ENCODE data around the gene CXXC5.
"Not testable (repeated sequence)": the region's sequence is repeated elsewhere in the genome, so short reads cannot be mapped to it uniquely, and the experiment has no call there.

The CXXC5 gene

GRCh38 chr5:139710319-139711066 lies 62.3 kb downstream of the CXXC5 start:
- DNase-seq (ENCODE audit: low read depth in 3 of 3): peak in 1 of 3 experiments; percentile 34

- DNase-seq (ENCODE audit: low read depth in 3 of 3): peak in 2 of 3 experiments; percentile 42 to 58
Measured at GRCh38 chr5:139711067-139711905, 63.1 kb downstream of the CXXC5 start.

- no peak for DNase-seq (ENCODE audit: low read depth in 3 of 3)
Measured at GRCh38 chr5:139711906-139712224, 63.7 kb downstream of the CXXC5 start.

- DNase-seq (ENCODE audit: low read depth in 3 of 3): no peak
Measured at GRCh38 chr5:139712412-139712811, 64.3 kb downstream of the CXXC5 start.

GRCh38 chr5:139713898-139714297 lies 65.7 kb downstream of the CXXC5 start:
- not testable (repeated sequence) for DNase-seq (ENCODE audit: low read depth in 3 of 3)

GRCh38 chr5:139717221-139717620 lies 69.1 kb downstream of the CXXC5 start:
- DNase-seq (ENCODE audit: low read depth in 3 of 3): no peak

GRCh38 chr5:139718403-139718802 lies 70.3 kb downstream of the CXXC5 start:
- DNase-seq (ENCODE audit: low read depth in 3 of 3): not testable (repeated sequence)

GRCh38 chr5:139719970-139720369 lies 71.8 kb downstream of the CXXC5 start:
- not testable (repeated sequence) for DNase-seq (ENCODE audit: low read depth in 3 of 3)

- no peak for DNase-seq (ENCODE audit: low read depth in 3 of 3)
Measured at GRCh38 chr5:139723986-139724587, 75.9 kb downstream of the CXXC5 start.

- no peak for DNase-seq (ENCODE audit: low read depth in 3 of 3)
Measured at GRCh38 chr5:139725073-139725830, 77.1 kb downstream of the CXXC5 start.

- no peak for DNase-seq (ENCODE audit: low read depth in 3 of 3)
Measured at GRCh38 chr5:139726248-139726647, 78.1 kb downstream of the CXXC5 start.

- DNase-seq (ENCODE audit: low read depth in 3 of 3): not testable (repeated sequence)
Measured at GRCh38 chr5:139727615-139728014, 79.5 kb downstream of the CXXC5 start.

GRCh38 chr5:139731281-139731680 lies 83.1 kb downstream of the CXXC5 start:
- DNase-seq (ENCODE audit: low read depth in 3 of 3): no peak

- DNase-seq (ENCODE audit: low read depth in 3 of 3): no peak
Measured at GRCh38 chr5:139732019-139732418, 83.9 kb downstream of the CXXC5 start.

- no peak for DNase-seq (ENCODE audit: low read depth in 3 of 3)
Measured at GRCh38 chr5:139733010-139733688, 85.0 kb downstream of the CXXC5 start.

All from stimulated activated CD4-positive, alpha-beta T cell treated with anti-CD3 and anti-CD28 coated beads, TNF-alpha, amount 100 ng/mL, for 24 hours (primary cell).